Measurements from ENCODE around the gene CLUH.
"Not testable (repeated sequence)": the region's sequence is repeated elsewhere in the genome, so short reads cannot be mapped to it uniquely, and the experiment has no call there.

The CLUH gene

GRCh38 chr17:2701161-2701995 lies 10.2 kb downstream of the CLUH start:
- no peak for DNase-seq

- DNase-seq: peak; percentile 98
Measured at GRCh38 chr17:2700491-2701141, 10.9 kb downstream of the CLUH start.

- DNase-seq: no peak
Measured at GRCh38 chr17:2700030-2700490, 11.5 kb downstream of the CLUH start.

GRCh38 chr17:2699216-2699805 lies 12.3 kb downstream of the CLUH start:
- DNase-seq: not testable (repeated sequence)

GRCh38 chr17:2697611-2698162 lies 13.9 kb downstream of the CLUH start:
- no peak for DNase-seq

- no peak for DNase-seq
Measured at GRCh38 chr17:2695961-2696760, 15.4 kb downstream of the CLUH start.

GRCh38 chr17:2695243-2695960 lies 16.2 kb downstream of the CLUH start:
- DNase-seq: no peak

GRCh38 chr17:2694381-2695242 lies 17.0 kb downstream of the CLUH start:
- DNase-seq: no peak

- no peak for DNase-seq
Measured at GRCh38 chr17:2693561-2694380, 17.8 kb downstream of the CLUH start.

- no peak for DNase-seq
Measured at GRCh38 chr17:2692781-2693135, 18.8 kb downstream of the CLUH start.

- DNase-seq: no peak
Measured at GRCh38 chr17:2691965-2692780, 19.4 kb downstream of the CLUH start.

- DNase-seq: no peak
Measured at GRCh38 chr17:2691069-2691871, 20.3 kb downstream of the CLUH start.

GRCh38 chr17:2690165-2691068 lies 21.1 kb downstream of the CLUH start:
- no peak for DNase-seq

GRCh38 chr17:2689411-2690164 lies 22.0 kb downstream of the CLUH start:
- no peak for DNase-seq

- no peak for DNase-seq
Measured at GRCh38 chr17:2688351-2689342, 22.9 kb downstream of the CLUH start.
